Measurements from ENCODE around the gene FLT1. TPM values are rescaled to one million over a fixed set of nuclear protein-coding genes. Genes with fewer than 3 reads are reported as not detected.

The FLT1 gene
- total and polyA plus RNA-seq, 11 donors = 13.1 to 73.2 (median 41.1) TPM

- no peaks in the 10 kb centered on the region for H3K9me3 ChIP-seq
- intact Hi-C loops (cut with DNase I) = loop anchor here in 2 of 10 donors (10.0 kb wide), 2 partner anchors 146 to 164 kb away; no protein-coding TSS in a partner anchor
- H3K36me3 ChIP-seq = peaks cover 0 to 15% (median 0%) of the 10 kb centered on the region in 9 donors
- DNase-seq (no peak), ATAC-seq (peak in 2 of 4 donors; percentile 39 to 50)
- WGBS, 4 donors = 61 to 71% (median 64%) methylated on average over 9 of the region's 9 CpGs
- H3K27me3 ChIP-seq = peaks cover 0 to 58% (median 29%) of the 10 kb centered on the region in 9 donors
- TF ChIP-seq CTCF (IDR thresholded peaks at IDR 0.05) (no peak), POLR2A (IDR thresholded peaks at IDR 0.05) (no peak)
- H3K27ac ChIP-seq = peak overlapping the region in 3 of 12 donors; percentile 16 to 45 (median 42)
- H3K4me3 ChIP-seq = peak overlapping the region in 1 of 12 donors; percentile 81
- peaks cover 0 to 65% (median 20%) of the 10 kb centered on the region in 12 donors for H3K4me1 ChIP-seq
Observed at GRCh38 chr13:28488376-28489005, 6.4 kb downstream of the FLT1 start.

DNA sequence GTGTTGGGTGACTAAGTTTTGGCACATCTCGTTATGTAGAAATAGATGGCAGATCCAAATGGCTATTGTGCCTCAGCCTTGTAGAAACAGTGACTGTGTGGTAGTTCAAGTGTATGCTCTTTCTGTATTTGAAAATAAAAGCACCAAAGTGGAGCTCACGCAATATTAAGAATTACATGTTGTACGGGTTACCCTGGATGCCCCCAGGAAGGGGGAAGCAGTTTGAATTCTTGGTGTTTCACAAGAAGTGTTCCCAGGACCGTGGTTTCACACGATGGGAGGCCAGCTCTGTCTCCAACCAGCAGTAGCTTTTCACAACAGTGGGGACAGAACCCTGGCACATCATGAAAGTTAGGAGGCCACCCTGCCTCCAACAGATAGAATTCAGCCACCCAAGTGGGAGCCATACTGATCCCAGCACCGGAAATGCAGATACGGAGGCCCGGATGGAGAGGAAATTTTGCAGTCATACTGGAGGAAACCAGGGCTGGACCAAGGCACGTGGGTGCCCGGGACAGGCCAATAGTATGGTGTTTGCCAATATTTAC, 8.9 kb downstream of the FLT1 start:
- Histone ChIP-seq H3K27ac (no peak overlapping the region), H3K27me3 (peaks cover 0 to 34% (median 4%) of the 10 kb centered on the region in 9 donors)
- intact Hi-C loops (cut with DNase I) = loop anchor here in 2 of 10 donors (10.0 kb wide), 2 partner anchors 149 to 161 kb away; no protein-coding TSS in a partner anchor

GRCh38 chr13:28485551-28485950, 9.4 kb downstream of the FLT1 start:
- TF ChIP-seq CTCF (IDR thresholded peaks at IDR 0.05) (no peak), POLR2A (IDR thresholded peaks at IDR 0.05) (no peak)
- peaks cover 0 to 69% (median 21%) of the 10 kb centered on the region in 12 donors for H3K4me1 ChIP-seq
- peak in 1 of 4 donors; percentile 2 for ATAC-seq
- peaks cover 0 to 19% (median 0%) of the 10 kb centered on the region in 9 donors for H3K36me3 ChIP-seq
- intact Hi-C loops (cut with DNase I) = loop anchor here in 2 of 10 donors (10.0 kb wide), 2 partner anchors 149 to 161 kb away; no protein-coding TSS in a partner anchor
- no peaks in the 10 kb centered on the region for H3K9me3 ChIP-seq
- peaks cover 0 to 29% (median 0%) of the 10 kb centered on the region in 9 donors for H3K27me3 ChIP-seq
- no peak for DNase-seq
- WGBS, 4 donors = 86 to 95% (median 90%) methylated on average over 7 of the region's 7 CpGs
- no peak overlapping the region for H3K4me3 ChIP-seq
- H3K27ac ChIP-seq = no peak overlapping the region

More for the DNA sequence above, 8.9 kb downstream of the FLT1 start:
- peaks cover 0 to 16% (median 0%) of the 10 kb centered on the region in 9 donors for H3K36me3 ChIP-seq
- TF ChIP-seq CTCF (IDR thresholded peaks at IDR 0.05) = no peak
- no peak for TF ChIP-seq POLR2A (IDR thresholded peaks at IDR 0.05)
- 69 to 84% (median 76%) methylated on average over 10 of the region's 10 CpGs for WGBS, 4 donors
- peaks cover 0 to 69% (median 20%) of the 10 kb centered on the region in 12 donors for H3K4me1 ChIP-seq
- no peaks in the 10 kb centered on the region for H3K9me3 ChIP-seq
- ATAC-seq (peak in 1 of 4 donors; percentile 5), DNase-seq (no peak)
- no peak overlapping the region for H3K4me3 ChIP-seq

DNA sequence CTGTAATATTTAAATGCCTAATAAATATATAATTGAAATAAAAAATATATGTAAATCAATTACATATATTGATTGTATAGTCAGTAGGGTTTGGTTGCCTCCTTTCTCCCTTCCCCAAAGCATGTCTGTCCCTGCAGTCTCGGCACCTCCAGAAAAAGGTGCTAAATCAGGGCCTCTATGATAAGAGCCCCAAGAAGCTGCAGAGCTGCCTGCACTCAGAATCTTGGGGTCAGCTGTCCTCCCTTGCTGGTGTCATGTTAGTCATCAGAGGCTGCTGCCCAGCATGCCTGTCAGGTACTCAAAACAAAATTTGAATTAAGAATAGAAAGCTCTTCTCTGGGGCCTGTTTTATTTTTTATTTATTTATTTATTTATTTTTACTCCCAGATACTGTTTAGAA, 9.8 kb downstream of the FLT1 start:
- intact Hi-C loops (cut with DNase I) = loop anchor here in 2 of 10 donors (10.0 kb wide), 2 partner anchors 150 to 160 kb away; no protein-coding TSS in a partner anchor
- Histone ChIP-seq H3K4me1 (peaks cover 0 to 73% (median 23%) of the 10 kb centered on the region in 12 donors), H3K36me3 (peaks cover 0 to 19% (median 0%) of the 10 kb centered on the region in 9 donors), H3K27ac (no peak overlapping the region), H3K9me3 (no peaks in the 10 kb centered on the region), H3K27me3 (peaks cover 0 to 28% (median 0%) of the 10 kb centered on the region in 9 donors), H3K4me3 (no peak overlapping the region)
- TF ChIP-seq CTCF (IDR thresholded peaks at IDR 0.05) = no peak
- no peak for TF ChIP-seq POLR2A (IDR thresholded peaks at IDR 0.05)
- no peak for ATAC-seq
- 76 to 85% (median 84%) methylated on average over 1 of the region's 1 CpG for WGBS, 4 donors
- DNase-seq = no peak

Measured in heart left ventricle (tissue), 16 donors.